CD4-positive, alpha-beta memory T cell (primary cell): Measurements from ENCODE around the gene PAQR5. TPM values are rescaled to one million over a fixed set of nuclear protein-coding genes. Genes with fewer than 3 reads are reported as not detected.
"Not testable (repeated sequence)": the region's sequence is repeated elsewhere in the genome, so short reads cannot be mapped to it uniquely, and the experiment has no call there.

ENCODE experiments used
- CTCF ChIA-PET: fragments of 350-600 bp; sonication (Branson Sonifier 250); formaldehyde crosslinking; loops from one replicate; lab custom pipeline; 2021; ENCODE audit warnings: inconsistent platforms; ENCODE audit not compliant: partially characterized antibody; lab: Charles Lee
- POLR2A ChIA-PET: fragments of 350-600 bp; sonication (Branson Sonifier 250); formaldehyde crosslinking; loops from one replicate; lab custom pipeline; 2021; ENCODE audit not compliant: partially characterized antibody; lab: Charles Lee
- DNase-seq, 5 donors: peaks; one replicate each; pipeline versions ENCODE4 v3.0.0 to v3.0.0-alpha.2; 2020 to 2022; ENCODE audit warnings: mixed read lengths in 1 of 5
- H3K27ac ChIP-seq: one replicate; pipeline ENCODE4 v1.7.0; 2013; ENCODE audit warnings: low read depth, low read length
- H3K27me3 ChIP-seq: 2 replicates; pipeline ENCODE4 v1.7.0; 2013; ENCODE audit warnings: mild to moderate bottlenecking, low read length, moderate library complexity; ENCODE audit not compliant: insufficient read depth
- H3K36me3 ChIP-seq: 2 replicates; pipeline ENCODE4 v1.7.0; 2013; ENCODE audit warnings: mild to moderate bottlenecking, low read length, moderate library complexity; ENCODE audit not compliant: insufficient read depth
- H3K4me1 ChIP-seq: 2 replicates; pipeline ENCODE4 v1.7.0; 2013; ENCODE audit warnings: mild to moderate bottlenecking, low read length, moderate library complexity; ENCODE audit not compliant: insufficient read depth
- H3K4me3 ChIP-seq, 2 donors: one replicate each; pipeline ENCODE4 v1.7.0; 2013; ENCODE audit warnings: low read length in 2 of 2, mild to moderate bottlenecking in 1 of 2
- H3K9me3 ChIP-seq, 2 donors: one replicate each; pipeline ENCODE4 v1.7.0; 2013; ENCODE audit warnings: low read length in 2 of 2, control low read depth in 1 of 2; ENCODE audit not compliant: control insufficient read depth in 1 of 2
- H3K27ac Mint-ChIP-seq, 7 donors: one replicate each; pipeline ENCODE4 v1.8.0; 2020 to 2021; ENCODE audit warnings: mixed read lengths in 7 of 7, mild to moderate bottlenecking in 6 of 7, inconsistent platforms in 3 of 7, moderate library complexity in 3 of 7
- H3K27me3 Mint-ChIP-seq, 2 donors: one replicate each; pipeline ENCODE4 v1.8.0; 2020 to 2021; ENCODE audit warnings: mixed read lengths in 2 of 2
- H3K36me3 Mint-ChIP-seq, 2 donors: one replicate each; pipeline ENCODE4 v1.8.0; 2020 to 2021; ENCODE audit warnings: mixed read lengths in 2 of 2, inconsistent platforms in 1 of 2, mild to moderate bottlenecking in 1 of 2
- H3K4me1 Mint-ChIP-seq, 4 donors: one replicate each; pipeline ENCODE4 v1.8.0; 2020 to 2021; ENCODE audit warnings: mixed read lengths in 4 of 4, mild to moderate bottlenecking in 1 of 4
- H3K4me3 Mint-ChIP-seq, 8 donors: one replicate each; pipeline ENCODE4 v1.8.0; 2020 to 2021; ENCODE audit warnings: mixed read lengths in 8 of 8, mild to moderate bottlenecking in 7 of 8, moderate library complexity in 6 of 8, inconsistent platforms in 3 of 8
- H3K9me3 Mint-ChIP-seq, 8 donors: one replicate each; pipeline ENCODE4 v1.8.0; 2020 to 2021; ENCODE audit warnings: mixed read lengths in 8 of 8, mild to moderate bottlenecking in 5 of 8, inconsistent platforms in 3 of 8, moderate library complexity in 1 of 8
- intact Hi-C: fragments of 100-400 bp; cut with micrococcal nuclease; formaldehyde crosslinking; loops from one replicate; pipeline ENCODE4 v1.15.1; 2023
- polyA plus RNA-seq, 2 donors: library from polyadenylated mRNA; unstranded; fragments of 300-500 nt; fragmentation: Illumina TruSeq; gene quantifications; one replicate each; pipeline ENCODE4 v1.2.3, GENCODE V29; 2021
- total RNA-seq, 2 experiments: library from RNA; stranded (reverse); gene quantifications; one replicate each; pipeline ENCODE4 v1.2.3, GENCODE V29; 2021

Gene PAQR5
- total and polyA plus RNA-seq, 4 experiments from 2014 or later: 0.20 TPM; not detected in 3

- POLR2A ChIA-PET: no interaction called here
These were observed 10.0 kb upstream of the PAQR5 start for GRCh38 chr15:69288531-69289341.

GRCh38 chr15:69289342-69290146, 9.2 kb upstream of the PAQR5 start:
- intact Hi-C loops: no loop called here
- Histone ChIP-seq H3K4me1 (no peaks in the 10 kb centered on the region), H3K27me3 (no peaks in the 10 kb centered on the region), H3K36me3 (no peaks in the 10 kb centered on the region), H3K4me3 (no peak overlapping the region), H3K27ac (no peak overlapping the region), H3K9me3 (no peaks in the 10 kb centered on the region)
- Mint-ChIP-seq H3K27me3 (peaks cover 0 to 1% of the 10 kb centered on the region in 2 donors), H3K36me3 (no peaks in the 10 kb centered on the region), H3K9me3 (no peaks in the 10 kb centered on the region), H3K27ac (no peak overlapping the region), H3K4me3 (no peak overlapping the region), H3K4me1 (no peaks in the 10 kb centered on the region)
- DNase-seq: no peak
- CTCF ChIA-PET: interaction anchor here (1.2 kb wide), 1 partner anchor 25 kb away, joined by 3 read pairs; no protein-coding TSS in a partner anchor
- POLR2A ChIA-PET: no interaction called here

More at GRCh38 chr15:69288531-69289341, 10.0 kb upstream of the PAQR5 start:
- H3K9me3 ChIP-seq: no peaks in the 10 kb centered on the region
- H3K36me3 ChIP-seq: no peaks in the 10 kb centered on the region
- no peak overlapping the region for H3K27ac ChIP-seq
- H3K4me3 ChIP-seq: no peak overlapping the region
- no peak for DNase-seq
- H3K27me3 ChIP-seq: no peaks in the 10 kb centered on the region
- intact Hi-C loops: no loop called here
- Mint-ChIP-seq H3K4me1 (no peaks in the 10 kb centered on the region), H3K27ac (no peak overlapping the region), H3K36me3 (no peaks in the 10 kb centered on the region), H3K9me3 (no peaks in the 10 kb centered on the region), H3K27me3 (peaks cover 0 to 1% of the 10 kb centered on the region in 2 donors), H3K4me3 (no peak overlapping the region)
- CTCF ChIA-PET: interaction anchor here (1.2 kb wide), 1 partner anchor 24 kb away, joined by 3 read pairs; no protein-coding TSS in a partner anchor
- no peaks in the 10 kb centered on the region for H3K4me1 ChIP-seq

- CTCF ChIA-PET: interaction anchor here (1.2 kb wide), 1 partner anchor 26 kb away, joined by 3 read pairs; no protein-coding TSS in a partner anchor
- H3K27me3 ChIP-seq: no peaks in the 10 kb centered on the region
- H3K36me3 ChIP-seq: no peaks in the 10 kb centered on the region
- Mint-ChIP-seq H3K9me3 (no peaks in the 10 kb centered on the region), H3K27me3 (peaks cover 0 to 6% of the 10 kb centered on the region in 2 donors), H3K36me3 (no peaks in the 10 kb centered on the region), H3K4me1 (no peaks in the 10 kb centered on the region), H3K4me3 (no peak overlapping the region), H3K27ac (no peak overlapping the region)
- no peak overlapping the region for H3K27ac ChIP-seq
- no peaks in the 10 kb centered on the region for H3K9me3 ChIP-seq
- intact Hi-C loops: no loop called here
- no peaks in the 10 kb centered on the region for H3K4me1 ChIP-seq
- H3K4me3 ChIP-seq: no peak overlapping the region
- DNase-seq: no peak
- POLR2A ChIA-PET: no interaction called here
These were observed 8.2 kb upstream of the PAQR5 start for GRCh38 chr15:69290346-69291164.

GRCh38 chr15:69291651-69292050, 7.1 kb upstream of the PAQR5 start:
- H3K4me1 ChIP-seq, H3K4me3 Mint-ChIP-seq, H3K27ac ChIP-seq, H3K27ac Mint-ChIP-seq, H3K9me3 Mint-ChIP-seq, H3K27me3 Mint-ChIP-seq, CTCF ChIA-PET, intact Hi-C loops, H3K9me3 ChIP-seq, H3K4me1 Mint-ChIP-seq, DNase-seq, H3K4me3 ChIP-seq, H3K27me3 ChIP-seq, POLR2A ChIA-PET, H3K36me3 ChIP-seq, H3K36me3 Mint-ChIP-seq: not testable (repeated sequence)

- H3K4me3 Mint-ChIP-seq: no peak overlapping the region
- no peaks in the 10 kb centered on the region for H3K36me3 ChIP-seq
- H3K27ac ChIP-seq: no peak overlapping the region
- H3K4me1 ChIP-seq: no peaks in the 10 kb centered on the region
- intact Hi-C loops: no loop called here
- no peaks in the 10 kb centered on the region for H3K36me3 Mint-ChIP-seq
- no peaks in the 10 kb centered on the region for H3K9me3 ChIP-seq
- H3K27me3 ChIP-seq: peaks cover 5% of the 10 kb centered on the region
- ChIA-PET CTCF (no interaction called here), POLR2A (no interaction called here)
- no peak overlapping the region for H3K4me3 ChIP-seq
- no peak overlapping the region for H3K27ac Mint-ChIP-seq
- no peak for DNase-seq
- no peaks in the 10 kb centered on the region for H3K4me1 Mint-ChIP-seq
- H3K27me3 Mint-ChIP-seq: peaks cover 3 to 21% of the 10 kb centered on the region in 2 donors
- H3K9me3 Mint-ChIP-seq: no peaks in the 10 kb centered on the region
These were observed 5.8 kb upstream of the PAQR5 start for GRCh38 chr15:69292826-69293420.

- Histone ChIP-seq H3K27ac (no peak overlapping the region), H3K9me3 (no peaks in the 10 kb centered on the region), H3K4me1 (no peaks in the 10 kb centered on the region), H3K27me3 (peaks cover 6% of the 10 kb centered on the region), H3K36me3 (no peaks in the 10 kb centered on the region), H3K4me3 (no peak overlapping the region)
- no peak overlapping the region for H3K27ac Mint-ChIP-seq
- intact Hi-C loops: no loop called here
- DNase-seq: no peak
- H3K27me3 Mint-ChIP-seq: peaks cover 3 to 25% of the 10 kb centered on the region in 2 donors
- H3K9me3 Mint-ChIP-seq: no peaks in the 10 kb centered on the region
- ChIA-PET CTCF (no interaction called here), POLR2A (no interaction called here)
- no peaks in the 10 kb centered on the region for H3K4me1 Mint-ChIP-seq
- H3K36me3 Mint-ChIP-seq: no peaks in the 10 kb centered on the region
- H3K4me3 Mint-ChIP-seq: no peak overlapping the region
These were observed 4.7 kb upstream of the PAQR5 start for GRCh38 chr15:69293741-69294615.
